K562 (cell line): Measurements from ENCODE around the gene POMGNT2. TPM values are rescaled to one million over a fixed set of nuclear protein-coding genes. Genes with fewer than 3 reads are reported as not detected.

Experiments used
- ATAC-seq: fragments of 200-7000 bp; cut with Tn5 transposase; 3 replicates; pipeline ENCODE4 v1.9.1; 2020; ENCODE audit warnings: moderate library complexity
- BruUV-seq: library from RNA; stranded (reverse); fragments of 400-500 nt; replicated peaks from 2 replicates; lab custom pipeline; 2021; lab: Mats Ljungman, UMichigan
- CTCF ChIA-PET: fragments of 300-600 bp; formaldehyde crosslinking; extraction: SDS; loops from one replicate; lab custom pipeline; 2021; ENCODE audit warnings: low intra/inter-chr PET ratio; lab: Yijun Ruan, JAX
- POLR2A ChIA-PET: fragments of 300-600, 350-650 bp; sonication (Branson Sonifier 250); formaldehyde crosslinking; extraction: SDS; loops from one replicate; lab custom pipeline; 2021; ENCODE audit warnings: antibody characterized with exemption, inconsistent platforms; lab: Yijun Ruan, JAX
- DNase-seq, 4 experiments: peaks; one replicate each; pipeline versions ENCODE4 v3.0.0 to v3.0.0-alpha.2; 2011 to 2018; ENCODE audit warnings: low spot score in 3 of 4, mixed read lengths in 3 of 4; ENCODE audit errors: extremely low read depth in 1 of 4
- FAIRE-seq: peaks from 2 replicates; lab custom pipeline; 2011; peaks lifted over from hg19 to GRCh38; lab: Jason Lieb, UNC
- H2AFZ ChIP-seq: 2 replicates; pipeline ENCODE4 v1.6.0; 2011; ENCODE audit warnings: low read depth, low read length, control low read depth, inconsistent platforms
- H3K27ac ChIP-seq: fragments of 200-600 bp; 3 replicates; pipeline ENCODE4 v1.8.0; 2011; ENCODE audit warnings: low read depth, mild to moderate bottlenecking, control low read depth, inconsistent platforms, low read length, moderate library complexity, mixed read lengths; ENCODE audit errors: extremely low read depth
- H3K27me3 ChIP-seq, 2 experiments: fragments of 300-600 bp in 1 of 2; 2 replicates in 1 of 2; 3 replicates in 1 of 2; pipeline versions ENCODE4 v1.6.0 to v1.8.0; 2011; ENCODE audit warnings: inconsistent platforms in 2 of 2, low read length in 2 of 2, mild to moderate bottlenecking in 1 of 2, mixed read lengths in 1 of 2, moderate library complexity in 1 of 2; ENCODE audit not compliant: control insufficient read depth in 2 of 2, insufficient read depth in 2 of 2
- H3K36me3 ChIP-seq: fragments of 300-600 bp; 3 replicates; pipeline ENCODE4 v1.8.0; 2011; ENCODE audit warnings: mild to moderate bottlenecking, low read length, inconsistent platforms; ENCODE audit not compliant: control insufficient read depth, insufficient read depth
- H3K4me1 ChIP-seq, 2 experiments: fragments of 200-600 bp in 1 of 2; replicated peaks in 1 of 2; 2 replicates in 1 of 2; 3 replicates in 1 of 2; pipeline versions ENCODE4 v1.5.1 to v1.8.0; 2011; ENCODE audit warnings: inconsistent platforms in 2 of 2, low read length in 2 of 2, mild to moderate bottlenecking in 1 of 2, mixed read lengths in 1 of 2, moderate library complexity in 1 of 2; ENCODE audit not compliant: control insufficient read depth in 2 of 2, insufficient read depth in 2 of 2
- H3K4me2 ChIP-seq: 2 replicates; pipeline ENCODE4 v1.6.1; 2011; ENCODE audit warnings: low read length, control low read depth, inconsistent platforms, mixed read lengths; ENCODE audit not compliant: insufficient read depth
- H3K4me3 ChIP-seq: fragments of 200-600 bp; sonication (generic), shearing (Covaris generic); 2 replicates; pipeline ENCODE4 v1.5.1; 2016; ENCODE audit warnings: control low read depth, inconsistent platforms
- H3K79me2 ChIP-seq: fragments of 200-600 bp; 3 replicates; pipeline ENCODE4 v1.8.0; 2011; ENCODE audit warnings: low read length, inconsistent platforms; ENCODE audit not compliant: control insufficient read depth, insufficient read depth
- H3K9ac ChIP-seq, 2 experiments: 2 replicates each; pipeline versions ENCODE4 v1.6.0 to v1.6.1; 2011; ENCODE audit warnings: low read depth in 2 of 2, low read length in 2 of 2, control low read depth in 1 of 2, inconsistent platforms in 1 of 2, mild to moderate bottlenecking in 1 of 2, mixed read lengths in 1 of 2; ENCODE audit not compliant: insufficient read depth in 1 of 2
- H3K9me1 ChIP-seq: one replicate; pipeline ENCODE4 v1.6.0; 2011; ENCODE audit warnings: inconsistent platforms, mild to moderate bottlenecking, low read length, moderate library complexity; ENCODE audit not compliant: control insufficient read depth, insufficient read depth
- H3K9me3 ChIP-seq: replicated peaks from 2 replicates; pipeline ENCODE4 v1.5.1; 2011; ENCODE audit warnings: low read depth, low read length, inconsistent platforms; ENCODE audit not compliant: control insufficient read depth, insufficient read depth
- H4K20me1 ChIP-seq: replicated peaks from 2 replicates; pipeline ENCODE4 v1.6.1; 2011; ENCODE audit warnings: low read length, inconsistent platforms, mixed read lengths; ENCODE audit not compliant: control insufficient read depth, insufficient read depth
- ELF1 ChIP-seq: fragments of 200-800 bp; sonication (Bioruptor generic); IDR thresholded peaks from 2 replicates; pipeline ENCODE4 v1.6.1; 2016; ENCODE audit warnings: missing genetic modification characterization, missing compliant biosample characterization
- FOS ChIP-seq: IDR thresholded peaks from 3 replicates; pipeline ENCODE4 v1.6.1; 2011; ENCODE audit not compliant: insufficient read length; ENCODE audit errors: extremely low read depth
- FOXJ2 ChIP-seq: fragments of 200-800 bp; sonication (Bioruptor generic); IDR thresholded peaks from 2 replicates; pipeline ENCODE4 v1.6.1; 2016; ENCODE audit warnings: missing genetic modification characterization, missing compliant biosample characterization
- HDAC3 ChIP-seq: fragments of 450-650 bp; IDR thresholded peaks from 2 replicates; pipeline ENCODE4 v1.6.1; 2018; ENCODE audit warnings: borderline replicate concordance, mild to moderate bottlenecking, moderate library complexity; ENCODE audit not compliant: partially characterized antibody
- MYBL2 ChIP-seq, 2 experiments: fragments of 450-650 bp in 1 of 2; sonication (generic) in 1 of 2; formaldehyde crosslinking in 1 of 2; IDR thresholded peaks; 2 replicates each; pipeline versions ENCODE4 v1.6.1 to v1.8.1; 2017 to 2022; ENCODE audit warnings: borderline replicate concordance in 1 of 2, inconsistent platforms in 1 of 2, low read depth in 1 of 2, mild to moderate bottlenecking in 1 of 2, missing genetic modification reagents in 1 of 2, moderate library complexity in 1 of 2
- SMAD2 ChIP-seq: fragments of 150-350 bp; IDR thresholded peaks from 2 replicates; pipeline ENCODE4 v1.6.1; 2014; ENCODE audit warnings: low read depth, mild to moderate bottlenecking, low read length
- XRCC4 ChIP-seq: IDR thresholded peaks from one replicate; pipeline ENCODE4 v1.6.1; 2011; ENCODE audit not compliant: insufficient read depth, insufficient read length; ENCODE audit errors: extremely low read depth
- ZNF23 ChIP-seq: fragments of 250-450 bp; sonication (Bioruptor Pico); IDR thresholded peaks from 2 replicates; pipeline ENCODE4 v1.4.0; 2020; ENCODE audit warnings: mild to moderate bottlenecking
- in situ Hi-C: fragments of 300-500 bp; cut with MboI; formaldehyde crosslinking; loops from 4 replicates; pipeline ENCODE4 v1.15.0; 2018; ENCODE audit warnings: inconsistent platforms, mixed read lengths
- intact Hi-C: fragments of 100-400 bp; cut with micrococcal nuclease; formaldehyde crosslinking; loops from 2 replicates; pipeline ENCODE4 v1.14.2; 2022
- polyA plus RNA-seq, 8 experiments: library from polyadenylated mRNA; depleted of rRNA in 4 of 8; stranded (reverse) in 5 of 8; unstranded in 3 of 8; fragments of >200 nt; fragmentation: Nextera tagmentation in 2 of 8; fragmentation: Illumina TruSeq in 1 of 8; extraction: Ambion mirVana in 2 of 8; extraction: Trizol in 1 of 8; gene quantifications; 2 replicates each; pipeline versions ENCODE4 v1.2.1 to v1.2.3, GENCODE V29; 2011 to 2014; ENCODE audit warnings: inconsistent platforms in 1 of 8, missing spikeins in 1 of 8
- total RNA-seq, 7 experiments: library from RNA; depleted of rRNA in 6 of 7; stranded (reverse); fragments of >200 nt in 6 of 7; fragmentation: Illumina TruSeq in 2 of 7; extraction: Trizol in 2 of 7; gene quantifications; 2 replicates each; pipeline versions ENCODE4 v1.2.1 to v1.2.3, GENCODE V29; 2011 to 2021; ENCODE audit warnings: low replicate concordance in 1 of 7

Gene POMGNT2
- total and polyA plus RNA-seq, 9 of the 15 experiments (the other 6 are each of a cell fraction or from before 2014, with no cell fraction given), result 0.65 to 14.1 (median 10.3) TPM

DNA sequence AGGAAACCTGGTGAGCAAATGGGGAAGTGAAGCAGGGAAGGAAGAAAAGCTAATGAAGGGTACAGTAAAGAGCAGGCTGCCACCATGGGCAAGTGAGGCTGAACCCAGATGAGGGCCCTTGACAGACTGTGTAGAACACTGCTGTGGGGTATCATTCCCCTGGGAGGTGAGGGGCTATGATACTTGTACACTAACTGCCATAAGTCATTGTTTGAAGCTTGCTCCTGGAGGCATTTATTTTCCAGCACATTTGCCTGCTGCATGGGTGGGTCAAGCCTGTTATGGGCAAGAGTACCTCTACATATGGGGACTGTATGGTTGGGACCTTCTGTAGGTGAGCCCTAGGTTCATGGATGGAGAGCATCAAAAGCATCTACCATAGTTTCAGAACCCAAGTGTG is 57.4 kb downstream of the POMGNT2 start:
- no peak overlapping the region for H3K4me3 ChIP-seq
- DNase-seq, result no peak
- H3K4me1 ChIP-seq, result no peaks in the 10 kb centered on the region
- H3K9me1 ChIP-seq, result no peaks in the 10 kb centered on the region
- intact Hi-C loops (no loop called here), in situ Hi-C loops (no loop called here)
- no TSS peak for BruUV-seq
- H3K4me2 ChIP-seq, result no peak overlapping the region
- H3K27ac ChIP-seq, result no peak overlapping the region
- H3K79me2 ChIP-seq, result no peaks in the 10 kb centered on the region
- H2AFZ ChIP-seq, result no peak overlapping the region
- TF ChIP-seq FOS (no peak), MYBL2 (IDR thresholded peaks at IDR 0.05; ENCODE audit: low read depth) (no peak), MYBL2 (CRISPR knock-in tag; IDR thresholded peaks at IDR 0.05; ENCODE audit: borderline replicate concordance) (no peak), SMAD2 (no peak), XRCC4 (no peak), FOXJ2 (tag) (no peak), ZNF23 (no peak), HDAC3 (no peak), ELF1 (no peak)
- FAIRE-seq, result no peak
- H3K9me3 ChIP-seq, result no peaks in the 10 kb centered on the region
- POLR2A ChIA-PET, result no interaction called here
- CTCF ChIA-PET, result no interaction called here
- no peak for ATAC-seq
- H3K36me3 ChIP-seq, result no peaks in the 10 kb centered on the region
- no peaks in the 10 kb centered on the region for H4K20me1 ChIP-seq
- no peak overlapping the region for H3K9ac ChIP-seq
- peaks cover 4 to 23% of the 10 kb centered on the region in 2 experiments; a peak in 3 of 5 replicates for H3K27me3 ChIP-seq
